Vagina (tissue), 2 donors: Measurements from ENCODE around the gene ZNF318. TPM values are rescaled to one million over a fixed set of nuclear protein-coding genes. Genes with fewer than 3 reads are reported as not detected.
"Not testable (repeated sequence)": the region's sequence is repeated elsewhere in the genome, so short reads cannot be mapped to it uniquely, and the experiment has no call there.

ENCODE experiments used
- DNase-seq, 2 donors: peaks; one replicate each; pipeline ENCODE4 v3.0.0-alpha.2; 2017; ENCODE audit errors: extremely low spot score in 2 of 2
- H3K27ac ChIP-seq: fragments of 200-600 bp; sonication (generic); one replicate; pipeline ENCODE4 v1.5.1; 2019
- H3K27me3 ChIP-seq: fragments of 200-600 bp; sonication (generic); one replicate; pipeline ENCODE4 v1.5.1; 2019
- H3K36me3 ChIP-seq, 2 donors: fragments of 200-600 bp; sonication (generic); one replicate each; pipeline ENCODE4 v1.5.1; 2017 to 2019
- H3K4me1 ChIP-seq: fragments of 200-600 bp; sonication (generic); one replicate; pipeline ENCODE4 v1.5.1; 2019
- H3K4me3 ChIP-seq, 2 donors: fragments of 200-600 bp; sonication (generic); 1 replicate in 1 of 2; 2 replicates in 1 of 2; pipeline ENCODE4 v1.5.1; 2016 to 2019
- H3K9me3 ChIP-seq: fragments of 200-600 bp; sonication (generic); one replicate; pipeline ENCODE4 v1.5.1; 2019
- CTCF ChIP-seq, 3 experiments: fragments of 450-650 bp in 2 of 3; fragments of 200-600 bp in 1 of 3; sonication (generic) in 1 of 3; IDR thresholded peaks; one replicate each; pipeline ENCODE4 v1.5.1; 2017 to 2019; ENCODE audit warnings: antibody characterized with exemption in 3 of 3, mild to moderate bottlenecking in 2 of 3, moderate library complexity in 2 of 3
- POLR2A ChIP-seq, 2 donors: fragments of 450-650 bp; IDR thresholded peaks; one replicate each; pipeline ENCODE4 v1.6.1; 2017; ENCODE audit warnings: antibody characterized with exemption in 2 of 2, mild to moderate bottlenecking in 2 of 2, moderate library complexity in 2 of 2
- POLR2AphosphoS5 ChIP-seq, 2 donors: sonication (generic); formaldehyde crosslinking; IDR thresholded peaks; one replicate each; pipeline ENCODE4 v1.9.0; 2017; ENCODE audit warnings: antibody characterized with exemption in 2 of 2, mild to moderate bottlenecking in 2 of 2, low read depth in 1 of 2; ENCODE audit not compliant: insufficient read depth in 1 of 2
- intact Hi-C: fragments of 100-400 bp; cut with DNase I; formaldehyde crosslinking; loops from one replicate; pipeline ENCODE4 v1.15.1; 2023
- total RNA-seq: library from RNA; depleted of rRNA; stranded (reverse); fragments of >200 nt; gene quantifications from one replicate; pipeline ENCODE4 v1.2.3, GENCODE V29; 2016

The ZNF318 gene
- total RNA-seq, 1 donor from 2014 or later, result 17.2 TPM

DNA sequence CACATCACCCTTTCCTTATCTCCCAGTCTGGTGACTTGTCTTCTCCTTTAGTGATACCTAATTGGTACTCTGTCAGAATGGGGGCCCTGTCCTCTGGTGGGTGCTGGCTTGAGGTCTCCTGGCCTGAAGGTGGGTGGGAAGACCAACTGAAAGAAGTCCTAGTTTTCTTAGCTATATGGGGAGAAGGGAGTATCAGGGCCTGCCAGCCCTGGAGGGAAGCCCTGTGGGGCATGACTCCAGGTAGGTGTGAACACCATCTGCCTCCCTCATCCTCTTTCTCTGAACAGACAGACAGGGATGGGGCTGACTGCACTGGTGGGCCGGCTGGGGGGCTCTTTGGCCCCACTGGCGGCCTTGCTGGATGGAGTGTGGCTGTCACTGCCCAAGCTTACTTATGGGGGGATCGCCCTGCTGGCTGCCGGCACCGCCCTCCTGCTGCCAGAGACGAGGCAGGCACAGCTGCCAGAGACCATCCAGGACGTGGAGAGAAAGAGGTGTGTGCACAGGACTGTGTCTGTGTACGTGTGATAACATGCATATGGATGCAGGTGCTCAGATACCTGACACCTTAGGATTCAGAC is 65.6 kb downstream of the ZNF318 start:
- H3K4me1 ChIP-seq, result peaks cover 11% of the 10 kb centered on the region
- H3K27me3 ChIP-seq, result no peaks in the 10 kb centered on the region
- TF ChIP-seq POLR2A (IDR thresholded peaks at IDR 0.05), result no peak
- TF ChIP-seq CTCF (IDR thresholded peaks at IDR 0.05), result no peak
- TF ChIP-seq POLR2AphosphoS5 (IDR thresholded peaks at IDR 0.05; ENCODE audit: insufficient read depth in 1 of 2, low read depth in 1 of 2), result no peak
- H3K27ac ChIP-seq, result no peak overlapping the region
- no peak overlapping the region for H3K4me3 ChIP-seq
- no peaks in the 10 kb centered on the region for H3K9me3 ChIP-seq
- peak in 1 of 2 donors; percentile 70 for DNase-seq
- no peaks in the 10 kb centered on the region for H3K36me3 ChIP-seq
- intact Hi-C loops, result no loop called here

- H3K27me3 ChIP-seq, H3K4me1 ChIP-seq, intact Hi-C loops, H3K36me3 ChIP-seq, H3K27ac ChIP-seq, H3K4me3 ChIP-seq, H3K9me3 ChIP-seq: not testable (repeated sequence)
- peak in 1 of 2 donors; percentile 56 for DNase-seq
Measured at GRCh38 chr6:43303006-43303405, 66.4 kb downstream of the ZNF318 start.

DNA sequence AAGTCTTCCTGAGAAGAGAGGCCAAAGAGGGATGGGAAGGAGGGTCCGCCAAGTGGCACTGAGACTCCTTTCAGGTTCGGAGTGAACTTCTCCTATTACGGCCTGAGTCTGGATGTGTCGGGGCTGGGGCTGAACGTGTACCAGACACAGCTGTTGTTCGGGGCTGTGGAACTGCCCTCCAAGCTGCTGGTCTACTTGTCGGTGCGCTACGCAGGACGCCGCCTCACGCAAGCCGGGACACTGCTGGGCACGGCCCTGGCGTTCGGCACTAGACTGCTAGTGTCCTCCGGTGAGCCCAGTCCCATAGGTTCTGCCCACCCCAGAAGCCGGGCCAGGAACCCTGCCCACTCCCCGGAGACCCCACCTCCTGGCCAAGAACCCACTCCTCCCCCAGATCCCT is 67.3 kb downstream of the ZNF318 start:
- H3K4me3 ChIP-seq, result no peak overlapping the region
- DNase-seq, result peak in 1 of 2 donors; percentile 56
- H3K4me1 ChIP-seq, result no peaks in the 10 kb centered on the region
- intact Hi-C loops, result no loop called here
- H3K27me3 ChIP-seq, result no peaks in the 10 kb centered on the region
- H3K9me3 ChIP-seq, result no peaks in the 10 kb centered on the region
- no peaks in the 10 kb centered on the region for H3K36me3 ChIP-seq
- TF ChIP-seq CTCF (IDR thresholded peaks at IDR 0.05) (no peak), POLR2A (IDR thresholded peaks at IDR 0.05) (no peak), POLR2AphosphoS5 (IDR thresholded peaks at IDR 0.05; ENCODE audit: insufficient read depth in 1 of 2, low read depth in 1 of 2) (no peak)
- no peak overlapping the region for H3K27ac ChIP-seq

GRCh38 chr6:43301081-43301870 is 68.2 kb downstream of the ZNF318 start:
- H3K9me3 ChIP-seq, result no peaks in the 10 kb centered on the region
- H3K4me3 ChIP-seq, result no peak overlapping the region
- TF ChIP-seq POLR2AphosphoS5 (IDR thresholded peaks at IDR 0.05; ENCODE audit: insufficient read depth in 1 of 2, low read depth in 1 of 2) (no peak), CTCF (IDR thresholded peaks at IDR 0.05) (no peak), POLR2A (IDR thresholded peaks at IDR 0.05) (no peak)
- no peaks in the 10 kb centered on the region for H3K4me1 ChIP-seq
- no peak overlapping the region for H3K27ac ChIP-seq
- peak in 1 of 2 donors; percentile 65 for DNase-seq
- intact Hi-C loops, result no loop called here
- H3K27me3 ChIP-seq, result no peaks in the 10 kb centered on the region
- H3K36me3 ChIP-seq, result no peaks in the 10 kb centered on the region

- H3K27me3 ChIP-seq, result no peaks in the 10 kb centered on the region
- H3K4me3 ChIP-seq, result no peak overlapping the region
- no peaks in the 10 kb centered on the region for H3K4me1 ChIP-seq
- TF ChIP-seq CTCF (IDR thresholded peaks at IDR 0.05) (no peak), POLR2AphosphoS5 (IDR thresholded peaks at IDR 0.05; ENCODE audit: insufficient read depth in 1 of 2, low read depth in 1 of 2) (no peak), POLR2A (IDR thresholded peaks at IDR 0.05) (no peak)
- H3K9me3 ChIP-seq, result no peaks in the 10 kb centered on the region
- peak in 1 of 2 donors; percentile 60 for DNase-seq
- intact Hi-C loops, result no loop called here
- no peak overlapping the region for H3K27ac ChIP-seq
- H3K36me3 ChIP-seq, result no peaks in the 10 kb centered on the region
Measured at GRCh38 chr6:43299338-43300293, 69.8 kb downstream of the ZNF318 start.
